Measurements from ENCODE around the gene SPOCK3. TPM values are rescaled to one million over a fixed set of nuclear protein-coding genes. Genes with fewer than 3 reads are reported as not detected.

SPOCK3 gene
- total RNA-seq, 1 experiment from 2014 or later, result 0.24 TPM

- no peak for TF ChIP-seq ZNF512 (CRISPR knock-in tag; IDR thresholded peaks at IDR 0.05; ENCODE audit: borderline replicate concordance)
- TF ChIP-seq ZNF317 (CRISPR knock-in tag; IDR thresholded peaks at IDR 0.05; ENCODE audit: borderline replicate concordance, low read depth), result no peak
These were observed 244.4 kb downstream of the SPOCK3 start (continued) for GRCh38 chr4:166989886-166990285.

GRCh38 chr4:166987026-166987425 lies 247.3 kb downstream of the SPOCK3 start:
- DNase-seq (ENCODE audit: low spot score) (no peak), ATAC-seq (no peak)
- TF ChIP-seq TEAD1 (CRISPR knock-in tag; IDR thresholded peaks at IDR 0.05) (no peak), CREB1 (CRISPR knock-in tag; IDR thresholded peaks at IDR 0.05) (no peak), ATF1 (CRISPR knock-in tag; IDR thresholded peaks at IDR 0.05) (no peak), KAT7 (CRISPR knock-in tag; IDR thresholded peaks at IDR 0.05; ENCODE audit: borderline replicate concordance) (no peak), IRF2 (CRISPR knock-in tag; IDR thresholded peaks at IDR 0.05; ENCODE audit: borderline replicate concordance, low read depth) (no peak), ETV6 (CRISPR knock-in tag; IDR thresholded peaks at IDR 0.05) (no peak), ERG (CRISPR knock-in tag; IDR thresholded peaks at IDR 0.05) (no peak), CREM (CRISPR knock-in tag; IDR thresholded peaks at IDR 0.05) (no peak), GTF2I (CRISPR knock-in tag; conservative IDR thresholded peaks at IDR 0.05) (no peak), ZNF219 (CRISPR knock-in tag; IDR thresholded peaks at IDR 0.05; ENCODE audit: borderline replicate concordance) (no peak), ZNF425 (CRISPR knock-in tag; conservative IDR thresholded peaks at IDR 0.05) (no peak), ZNF138 (CRISPR knock-in tag; conservative IDR thresholded peaks at IDR 0.05) (no peak), ATF3 (CRISPR knock-in tag; conservative IDR thresholded peaks at IDR 0.05) (no peak), ZNF423 (CRISPR knock-in tag; IDR thresholded peaks at IDR 0.05) (no peak), ATF6 (CRISPR knock-in tag; IDR thresholded peaks at IDR 0.05) (no peak), STAT6 (CRISPR knock-in tag; conservative IDR thresholded peaks at IDR 0.05; ENCODE audit: low read depth) (no peak)
- CTCF ChIA-PET, result no interaction called here
- POLR2A ChIA-PET, result no interaction called here
- no peaks in the 10 kb centered on the region for H3K4me1 Mint-ChIP-seq
- H3K27me3 Mint-ChIP-seq (ENCODE audit: low read depth), result no peaks in the 10 kb centered on the region
- no peaks in the 10 kb centered on the region for H3K36me3 Mint-ChIP-seq
- peak overlapping the region; percentile 3; the same call in 1 of the 2 replicates for H3K27ac Mint-ChIP-seq
- H3K9me3 Mint-ChIP-seq, result no peaks in the 10 kb centered on the region
- H3K4me3 Mint-ChIP-seq, result no peak overlapping the region

Measured in WTC11 (cell line).